HG03066 (cell line): ENCODE data around the gene CERS3.

Experiments used
- ATAC-seq: cut with Tn5 transposase; IDR thresholded peaks from one replicate; pipeline ENCODE4 v1.9.1; 2021; ENCODE audit warnings: low read depth; ENCODE audit not compliant: unreplicated experiment

The CERS3 gene

GRCh38 chr15:100393008-100393407, 135.7 kb downstream of the CERS3 start:
- no peak for ATAC-seq

- ATAC-seq = no peak
Observed at GRCh38 chr15:100385300-100386050, 143.3 kb downstream of the CERS3 start.

- ATAC-seq = no peak
Observed at GRCh38 chr15:100384108-100384410, 144.7 kb downstream of the CERS3 start.

- no peak for ATAC-seq
Observed at GRCh38 chr15:100383302-100384107, 145.2 kb downstream of the CERS3 start.

- ATAC-seq = no peak
Observed at GRCh38 chr15:100373942-100374341, 154.8 kb downstream of the CERS3 start.

GRCh38 chr15:100373120-100373896, 155.4 kb downstream of the CERS3 start:
- no peak for ATAC-seq

GRCh38 chr15:100372739-100373119, 156.0 kb downstream of the CERS3 start:
- ATAC-seq = no peak

- no peak for ATAC-seq
Observed at GRCh38 chr15:100355342-100355741, 173.4 kb downstream of the CERS3 start.

- ATAC-seq = no peak
Observed at GRCh38 chr15:100353449-100353848, 175.3 kb downstream of the CERS3 start.

- ATAC-seq = no peak
Observed at GRCh38 chr15:100350434-100351226, 178.1 kb downstream of the CERS3 start.
